Measurements from ENCODE around the gene LRRC36.

DNA sequence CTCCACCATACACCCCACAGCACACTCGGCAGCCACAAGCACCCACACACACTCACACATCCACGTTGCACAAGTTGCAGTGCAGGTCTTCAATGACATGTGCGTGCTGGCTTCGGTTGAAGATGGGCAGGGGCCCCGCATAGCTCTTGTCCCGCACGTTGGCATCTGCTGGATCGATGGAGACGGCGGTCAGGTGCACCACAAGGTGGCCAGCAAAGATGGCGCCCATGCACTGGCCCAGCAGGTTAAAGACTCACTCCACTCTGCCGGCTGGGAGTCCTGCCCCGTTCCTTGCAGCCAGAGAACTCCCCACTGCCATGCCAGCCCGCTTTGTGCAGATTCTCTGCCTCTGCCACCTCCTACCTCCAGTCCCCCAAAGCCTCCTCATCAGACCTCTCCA lies 74.3 kb downstream of the LRRC36 start:
- TF ChIP-seq POLR2AphosphoS5 (IDR thresholded peaks at IDR 0.05) (no peak), POLR2A (IDR thresholded peaks at IDR 0.05; ENCODE audit: low read depth) (no peak)
- TF ChIP-seq, protein P1, sequence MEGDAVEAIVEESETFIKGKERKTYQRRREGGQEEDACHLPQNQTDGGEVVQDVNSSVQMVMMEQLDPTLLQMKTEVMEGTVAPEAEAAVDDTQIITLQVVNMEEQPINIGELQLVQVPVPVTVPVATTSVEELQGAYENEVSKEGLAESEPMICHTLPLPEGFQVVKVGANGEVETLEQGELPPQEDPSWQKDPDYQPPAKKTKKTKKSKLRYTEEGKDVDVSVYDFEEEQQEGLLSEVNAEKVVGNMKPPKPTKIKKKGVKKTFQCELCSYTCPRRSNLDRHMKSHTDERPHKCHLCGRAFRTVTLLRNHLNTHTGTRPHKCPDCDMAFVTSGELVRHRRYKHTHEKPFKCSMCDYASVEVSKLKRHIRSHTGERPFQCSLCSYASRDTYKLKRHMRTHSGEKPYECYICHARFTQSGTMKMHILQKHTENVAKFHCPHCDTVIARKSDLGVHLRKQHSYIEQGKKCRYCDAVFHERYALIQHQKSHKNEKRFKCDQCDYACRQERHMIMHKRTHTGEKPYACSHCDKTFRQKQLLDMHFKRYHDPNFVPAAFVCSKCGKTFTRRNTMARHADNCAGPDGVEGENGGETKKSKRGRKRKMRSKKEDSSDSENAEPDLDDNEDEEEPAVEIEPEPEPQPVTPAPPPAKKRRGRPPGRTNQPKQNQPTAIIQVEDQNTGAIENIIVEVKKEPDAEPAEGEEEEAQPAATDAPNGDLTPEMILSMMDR (IDR thresholded peaks at IDR 0.05) = no peak

Data from esophagus muscularis mucosa (tissue), 3 donors.